Endometrium (tissue), 2 donors: ENCODE data around the gene CUL9.
A peak's percentile ranks its signal among the peaks of the same experiment; 100 is the strongest.

ENCODE experiments used
- FAIRE-seq: peaks from 2 replicates; lab custom pipeline; 2012; peaks lifted over from hg19 to GRCh38; lab: Jason Lieb, UNC
- donor health status: control.
- donor health status: control.

CUL9 gene

DNA sequence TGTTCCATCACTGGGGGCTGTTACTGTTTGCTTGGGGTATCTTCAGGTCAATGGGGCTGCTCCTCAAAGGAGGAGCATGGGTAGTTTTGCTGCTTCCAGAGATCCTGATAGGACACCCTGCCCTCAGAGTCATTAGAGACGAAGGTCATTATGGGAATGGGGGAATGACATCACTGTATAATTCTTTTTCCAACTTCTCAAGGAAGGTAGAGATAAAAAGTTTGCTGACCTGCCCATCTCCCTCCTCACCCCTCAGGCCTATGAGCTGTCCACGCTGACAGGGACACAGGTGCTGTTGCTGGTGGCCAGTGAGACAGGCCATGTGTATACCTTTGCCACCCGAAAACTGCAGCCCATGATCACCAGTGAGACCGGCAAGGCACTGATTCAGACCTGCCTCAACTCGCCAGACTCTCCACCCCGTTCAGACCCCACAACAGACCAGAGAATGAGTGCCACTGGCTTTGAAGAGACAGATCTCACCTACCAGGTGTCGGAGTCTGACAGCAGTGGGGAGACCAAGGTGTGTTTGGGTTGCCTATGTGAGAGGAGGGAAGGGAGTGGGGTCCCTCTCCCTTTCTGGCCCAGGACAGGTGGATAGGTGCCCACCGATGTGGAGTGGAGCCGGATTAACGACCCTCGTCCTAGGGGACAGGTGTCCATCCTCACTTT, 8.3 kb upstream of the CUL9 start:
- FAIRE-seq, result no peak

GRCh38 chr6:43174263-43175112, 7.5 kb upstream of the CUL9 start:
- FAIRE-seq, result peak; percentile 93

GRCh38 chr6:43175676-43176422, 6.1 kb upstream of the CUL9 start:
- no peak for FAIRE-seq

GRCh38 chr6:43176423-43176786, 5.6 kb upstream of the CUL9 start:
- no peak for FAIRE-seq

DNA sequence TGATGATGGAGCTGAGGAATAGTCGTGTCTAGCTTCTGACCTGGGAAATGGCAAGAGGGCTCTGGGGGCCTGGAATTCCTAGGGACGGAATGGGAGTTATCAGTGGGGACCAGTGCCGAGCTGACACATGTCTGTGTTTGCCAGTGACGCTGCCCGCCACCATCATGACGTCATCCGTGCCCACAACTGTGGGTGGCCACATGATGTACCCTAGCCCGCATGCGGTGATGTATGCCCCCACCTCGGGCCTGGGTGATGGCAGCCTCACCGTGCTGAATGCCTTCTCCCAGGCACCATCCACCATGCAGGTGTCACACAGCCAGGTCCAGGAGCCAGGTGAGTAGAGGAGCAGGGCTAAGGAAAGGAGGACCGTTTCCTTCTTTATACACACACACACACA, 3.8 kb upstream of the CUL9 start:
- no peak for FAIRE-seq

DNA sequence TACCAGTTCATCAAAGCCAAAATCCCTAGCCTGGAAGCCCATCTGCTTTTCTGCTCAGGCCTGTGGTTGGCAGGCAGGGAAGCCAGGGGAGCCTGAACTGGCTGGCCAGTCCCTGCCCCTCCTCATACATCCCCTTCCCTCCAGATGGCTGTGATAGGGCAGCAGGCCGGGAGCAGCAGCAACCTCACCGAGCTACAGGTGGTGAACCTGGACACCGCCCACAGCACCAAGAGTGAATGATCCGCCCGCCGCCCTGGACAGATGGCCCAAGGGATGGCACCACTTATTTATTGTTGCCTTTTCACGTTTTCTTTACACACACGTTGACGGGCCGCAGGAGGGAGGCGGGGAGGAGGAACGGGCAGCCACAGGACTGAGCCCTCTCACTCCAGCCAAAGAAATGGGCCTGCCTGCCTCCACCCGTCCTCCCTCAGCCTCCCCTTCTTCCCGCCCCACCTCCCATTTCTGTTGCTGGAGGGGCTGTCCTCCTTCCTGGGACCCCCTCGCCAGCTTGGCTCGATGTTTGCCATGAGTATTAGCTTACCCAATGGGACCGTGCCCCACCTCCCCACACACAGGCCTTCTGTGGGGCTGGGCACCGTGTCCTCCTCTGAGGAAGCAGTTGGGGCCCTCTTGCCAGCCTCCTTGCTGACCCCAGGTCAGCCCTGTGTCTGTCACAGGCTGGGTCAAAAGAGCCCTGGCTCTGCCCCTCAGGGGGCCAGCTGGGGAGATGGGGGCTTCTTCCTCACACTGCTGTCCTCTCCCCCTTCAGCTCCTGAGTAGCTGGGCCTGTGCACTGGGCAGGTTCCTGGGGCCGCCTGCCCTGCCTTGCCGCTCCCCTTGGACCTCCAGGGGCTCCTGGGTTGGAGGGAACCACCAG, 2.8 kb upstream of the CUL9 start:
- FAIRE-seq, result no peak

DNA sequence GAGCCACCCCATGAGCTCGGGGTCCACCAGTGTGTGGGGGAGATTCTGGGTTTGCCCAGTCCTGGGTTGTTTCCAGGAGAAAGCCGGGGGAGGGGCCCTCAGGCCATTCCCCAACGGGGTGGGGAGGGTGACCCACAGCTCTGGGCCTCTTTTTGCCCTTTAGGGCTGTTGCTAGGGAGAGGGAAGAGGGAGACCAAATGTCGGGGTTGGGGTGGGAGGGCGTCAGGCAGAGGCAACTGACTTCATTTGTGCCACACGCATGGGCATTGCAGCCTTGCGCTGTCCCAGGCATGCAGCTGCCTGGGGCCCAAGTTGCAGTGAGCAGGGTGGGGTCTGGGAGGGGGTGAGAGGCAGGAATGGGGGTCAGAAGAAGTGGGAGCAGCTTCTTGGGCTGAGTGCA, 1.9 kb upstream of the CUL9 start:
- no peak for FAIRE-seq

- FAIRE-seq, result no peak
Observed at GRCh38 chr6:43180985-43181384, 1.0 kb upstream of the CUL9 start.

- FAIRE-seq, result no peak
Observed at GRCh38 chr6:43181621-43181941, 415 bp upstream of the CUL9 start.

DNA sequence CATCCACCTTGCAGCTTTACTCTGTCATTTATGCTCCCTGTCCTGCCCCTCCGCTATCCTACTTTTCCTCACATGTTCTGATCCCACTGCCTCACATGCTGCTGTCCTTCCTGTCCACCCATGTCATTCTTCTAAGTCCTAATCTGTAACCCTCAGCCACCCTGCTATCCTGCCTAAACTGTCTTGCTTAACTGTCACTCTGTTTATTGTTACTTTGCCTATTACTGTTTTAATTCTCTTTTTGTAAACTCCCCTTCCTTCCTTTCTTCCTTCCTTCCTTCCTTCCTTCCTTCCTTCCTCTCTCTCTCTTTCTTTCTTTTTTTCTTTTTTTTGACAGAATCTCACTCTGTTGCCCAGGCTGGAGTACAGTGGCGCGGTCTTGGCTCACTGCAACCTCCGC, 1.4 kb downstream of the CUL9 start:
- FAIRE-seq, result no peak

- no peak for FAIRE-seq
Observed at GRCh38 chr6:43184268-43184985, 2.4 kb downstream of the CUL9 start.

GRCh38 chr6:43185391-43185985, 3.5 kb downstream of the CUL9 start:
- no peak for FAIRE-seq

- FAIRE-seq, result no peak
Observed at GRCh38 chr6:43186019-43186418, 4.0 kb downstream of the CUL9 start.

GRCh38 chr6:43186706-43187105, 4.7 kb downstream of the CUL9 start:
- no peak for FAIRE-seq

DNA sequence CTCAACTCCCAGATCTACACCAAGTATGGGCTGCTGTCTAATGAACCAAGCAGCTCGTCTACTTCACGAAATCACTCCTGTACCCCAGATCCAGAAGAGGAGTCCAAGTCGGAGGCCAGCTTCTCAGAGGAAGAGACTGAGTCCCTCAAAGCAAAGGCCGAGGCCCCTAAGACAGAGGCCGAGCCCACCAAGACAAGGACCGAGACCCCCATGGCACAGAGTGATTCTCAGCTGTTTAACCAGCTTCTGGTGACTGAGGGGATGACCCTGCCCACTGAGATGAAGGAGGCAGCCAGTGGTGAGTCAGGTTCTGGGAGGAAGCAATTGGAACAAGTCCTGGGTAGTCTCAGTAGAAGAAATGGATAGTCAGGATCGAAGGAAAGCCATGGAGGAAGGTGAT, 5.8 kb downstream of the CUL9 start:
- no peak for FAIRE-seq

GRCh38 chr6:43188426-43188825, 6.4 kb downstream of the CUL9 start:
- FAIRE-seq, result no peak

DNA sequence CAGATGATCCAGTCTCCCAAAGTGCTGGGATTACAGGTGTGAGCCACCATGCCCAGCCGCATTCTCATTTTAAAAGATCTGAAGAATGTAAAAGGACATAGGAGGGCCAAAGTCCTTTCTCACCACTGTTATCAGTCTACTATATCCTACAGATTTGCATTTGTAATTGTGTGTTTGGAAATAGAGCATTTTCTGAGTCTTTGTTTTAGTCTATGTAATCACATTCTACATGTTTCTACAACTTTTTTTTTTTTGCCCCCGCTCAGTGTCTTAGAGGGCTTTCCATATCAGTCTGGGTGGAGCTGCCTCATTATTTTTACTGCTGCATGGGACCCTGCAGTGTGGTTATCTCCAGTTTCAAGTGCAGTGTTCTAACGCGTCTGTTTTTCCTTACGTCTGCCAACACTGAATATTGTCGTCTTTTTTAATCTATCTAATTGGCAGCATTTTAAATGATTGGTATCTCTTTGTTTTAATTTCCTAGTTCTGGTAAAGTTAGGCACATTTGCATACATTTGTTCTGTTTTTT, 7.8 kb downstream of the CUL9 start:
- FAIRE-seq, result no peak

DNA sequence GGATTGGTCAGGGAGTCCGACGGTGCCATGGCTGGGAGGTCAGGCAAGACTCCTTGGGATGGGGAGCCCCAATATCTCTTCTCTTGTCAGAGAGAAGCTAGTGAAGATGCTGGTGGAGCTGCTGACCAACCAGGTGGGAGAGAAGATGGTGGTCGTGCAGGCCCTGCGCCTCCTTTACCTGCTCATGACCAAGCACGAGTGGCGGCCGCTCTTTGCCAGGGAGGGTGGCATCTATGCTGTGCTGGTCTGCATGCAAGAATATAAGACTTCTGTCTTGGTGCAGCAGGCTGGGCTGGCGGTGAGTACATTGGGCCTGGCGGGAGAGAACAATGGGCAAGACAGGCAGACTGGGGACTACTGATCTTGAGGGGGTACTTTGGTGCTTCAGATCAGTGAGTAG, 10.9 kb downstream of the CUL9 start:
- no peak for FAIRE-seq

DNA sequence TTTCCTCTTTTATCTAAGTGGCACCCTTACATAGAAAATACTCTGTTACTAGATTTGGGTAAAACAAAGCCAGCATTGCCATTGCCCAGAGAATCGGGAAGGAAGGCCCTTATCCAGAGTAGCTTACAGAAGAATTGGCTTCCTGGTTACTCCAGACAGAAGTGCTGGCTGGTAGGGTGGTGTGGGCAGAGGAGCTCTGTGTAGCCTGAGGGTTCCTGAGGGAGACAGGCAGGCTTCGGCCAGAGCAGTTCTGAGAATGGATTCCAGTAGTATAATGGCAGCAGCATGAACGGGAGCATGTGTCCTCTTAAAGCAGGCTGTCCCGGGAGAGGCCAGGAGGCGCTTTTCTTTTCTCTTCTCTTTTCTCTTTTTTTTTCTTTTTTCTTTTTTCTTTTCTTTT, 11.9 kb downstream of the CUL9 start:
- no peak for FAIRE-seq

GRCh38 chr6:43196337-43196736, 14.3 kb downstream of the CUL9 start:
- no peak for FAIRE-seq

- FAIRE-seq, result no peak
Observed at GRCh38 chr6:43199912-43200311, 17.9 kb downstream of the CUL9 start.
